Keratinocyte (primary cell): ENCODE data around the gene FAM53B. TPM values are rescaled to one million over a fixed set of nuclear protein-coding genes. Genes with fewer than 3 reads are reported as not detected.

Experiments used
- DNase-seq: peaks from one replicate; pipeline ENCODE4 v3.0.0-alpha.2; 2011; ENCODE audit warnings: low read depth, missing footprints, low spot score
- FAIRE-seq: peaks from 2 replicates; lab custom pipeline; 2011; peaks lifted over from hg19 to GRCh38; lab: Jason Lieb, UNC
- H2AFZ ChIP-seq: 2 replicates; pipeline ENCODE4 v1.6.0; 2012; ENCODE audit warnings: low read length, control low read depth, inconsistent platforms; ENCODE audit not compliant: control insufficient read depth
- H3K27ac ChIP-seq: 2 replicates; pipeline ENCODE4 v1.5.1; 2011; ENCODE audit warnings: low read length; ENCODE audit not compliant: control insufficient read depth, insufficient read depth
- H3K27me3 ChIP-seq: 3 replicates; pipeline ENCODE4 v1.6.0; 2011; ENCODE audit warnings: low read length; ENCODE audit not compliant: control insufficient read depth, insufficient read depth; ENCODE audit errors: extremely low read depth
- H3K36me3 ChIP-seq, 2 experiments: 2 replicates in 1 of 2; 3 replicates in 1 of 2; pipeline ENCODE4 v1.5.1; 2011; ENCODE audit warnings: low read length in 2 of 2, mild to moderate bottlenecking in 1 of 2; ENCODE audit not compliant: control insufficient read depth in 2 of 2, insufficient read depth in 2 of 2; ENCODE audit errors: extremely low read depth in 1 of 2
- H3K4me1 ChIP-seq: 3 replicates; pipeline ENCODE4 v1.5.1; 2011; ENCODE audit warnings: low read length; ENCODE audit not compliant: control insufficient read depth, insufficient read depth; ENCODE audit errors: extremely low read depth
- H3K4me2 ChIP-seq: 3 replicates; pipeline ENCODE4 v1.6.0; 2011; ENCODE audit warnings: low read depth, low read length; ENCODE audit not compliant: control insufficient read depth, insufficient read depth; ENCODE audit errors: extremely low read depth
- H3K4me3 ChIP-seq, 3 experiments: fragments of 200-600 bp in 1 of 3; sonication (generic) in 1 of 3; 2 replicates in 2 of 3; 3 replicates in 1 of 3; pipeline ENCODE4 v1.5.1; 2011 to 2016; ENCODE audit warnings: low read length in 3 of 3, mild to moderate bottlenecking in 3 of 3, control low read depth in 2 of 3, inconsistent platforms in 1 of 3, low read depth in 1 of 3, mixed read lengths in 1 of 3, mixed run types in 1 of 3, moderate library complexity in 1 of 3; ENCODE audit not compliant: control insufficient read depth in 2 of 3, insufficient read depth in 2 of 3; ENCODE audit errors: extremely low read depth in 1 of 3
- H3K79me2 ChIP-seq: 2 replicates; pipeline ENCODE4 v1.6.0; 2012; ENCODE audit warnings: low read length; ENCODE audit not compliant: control insufficient read depth, insufficient read depth
- H3K9ac ChIP-seq: 3 replicates; pipeline ENCODE4 v1.6.0; 2011; ENCODE audit warnings: low read length; ENCODE audit not compliant: control insufficient read depth, insufficient read depth; ENCODE audit errors: extremely low read depth
- H3K9me1 ChIP-seq: 3 replicates; pipeline ENCODE4 v1.6.0; 2011; ENCODE audit warnings: low read length; ENCODE audit not compliant: control insufficient read depth, insufficient read depth; ENCODE audit errors: extremely low read depth
- H3K9me3 ChIP-seq: 2 replicates; pipeline ENCODE4 v1.5.1; 2012; ENCODE audit warnings: low read depth, low read length; ENCODE audit not compliant: control insufficient read depth
- H4K20me1 ChIP-seq: 3 replicates; pipeline ENCODE4 v1.6.0; 2011; ENCODE audit warnings: low read length; ENCODE audit not compliant: control insufficient read depth, insufficient read depth; ENCODE audit errors: extremely low read depth
- CTCF ChIP-seq, 3 experiments: IDR thresholded peaks in 1 of 3; conservative IDR thresholded peaks in 1 of 3; optimal IDR thresholded peaks in 1 of 3; 2 replicates in 2 of 3; 3 replicates in 1 of 3; pipeline versions ENCODE3 to v1.5.1; 2011; ENCODE audit warnings: low read length in 3 of 3, mild to moderate bottlenecking in 3 of 3, moderate library complexity in 2 of 3, control low read depth in 1 of 3, inconsistent platforms in 1 of 3; ENCODE audit not compliant: insufficient read depth in 2 of 3; ENCODE audit errors: extremely low read depth in 1 of 3
- EZH2 ChIP-seq: IDR thresholded peaks from one replicate; pipeline ENCODE4 v1.6.1; 2012; ENCODE audit warnings: inconsistent platforms, mild to moderate bottlenecking, low read length, moderate library complexity
- dilution Hi-C: fragments of 300-500 bp; cut with MboI; formaldehyde crosslinking; loops from one replicate; pipeline ENCODE4 v1.7.0; 2020; ENCODE audit warnings: low sequenced_read_pairs; ENCODE audit not compliant: extremely low pct_ligation_motif_present
- polyA plus RNA-seq, 5 experiments: library from polyadenylated mRNA; depleted of rRNA in 3 of 5; stranded (reverse) in 3 of 5; stranded (forward) in 1 of 5; unstranded in 1 of 5; fragments of >200 nt; gene quantifications; 1 replicate in 1 of 5; 2 replicates in 3 of 5; 3 replicates in 1 of 5; pipeline versions ENCODE4 v1.2.1 to v1.2.3, GENCODE V29; 2011 to 2012; ENCODE audit warnings: missing spikeins in 2 of 5, low read depth in 1 of 5, low replicate concordance in 1 of 5

FAM53B gene
- polyA plus RNA-seq, 1 donor (not counting 4 experiments of a cell fraction or from before 2014, with no cell fraction given): 8.6 TPM

GRCh38 chr10:124658591-124659242 lies 85.5 kb downstream of the FAM53B start:
- Histone ChIP-seq H3K79me2 (peaks cover 10% of the 10 kb centered on the region), H3K9me3 (no peaks in the 10 kb centered on the region), H3K4me1 (peaks cover 20% of the 10 kb centered on the region), H2AFZ (no peak overlapping the region), H3K27me3 (no peaks in the 10 kb centered on the region), H3K9me1 (no peaks in the 10 kb centered on the region), H3K4me2 (no peak overlapping the region), H3K36me3 (peaks cover 3 to 5% of the 10 kb centered on the region in 2 experiments), H3K9ac (no peak overlapping the region), H4K20me1 (no peaks in the 10 kb centered on the region), H3K4me3 (no peak overlapping the region), H3K27ac (no peak overlapping the region)
- dilution Hi-C loops: no loop called here
- DNase-seq (no peak), FAIRE-seq (no peak)
- no peak for TF ChIP-seq CTCF (optimal IDR thresholded peaks at IDR 0.05 in 1 of 3, IDR thresholded peaks at IDR 0.05 in 1 of 3, conservative IDR thresholded peaks at IDR 0.05 in 1 of 3; ENCODE audit: extremely low read depth in 1 of 3, insufficient read depth in 2 of 3, low read length in 3 of 3)
- TF ChIP-seq EZH2: no peak

GRCh38 chr10:124657806-124658205 lies 86.4 kb downstream of the FAM53B start:
- H3K9me3 ChIP-seq: no peaks in the 10 kb centered on the region
- H3K9ac ChIP-seq: no peak overlapping the region
- no peak overlapping the region for H3K4me3 ChIP-seq
- no peak for FAIRE-seq
- H3K27me3 ChIP-seq: no peaks in the 10 kb centered on the region
- no peak overlapping the region for H3K27ac ChIP-seq
- H4K20me1 ChIP-seq: no peaks in the 10 kb centered on the region
- peaks cover 11% of the 10 kb centered on the region for H3K79me2 ChIP-seq
- TF ChIP-seq CTCF (optimal IDR thresholded peaks at IDR 0.05 in 1 of 3, IDR thresholded peaks at IDR 0.05 in 1 of 3, conservative IDR thresholded peaks at IDR 0.05 in 1 of 3; ENCODE audit: extremely low read depth in 1 of 3, insufficient read depth in 2 of 3, low read length in 3 of 3) (no peak), EZH2 (no peak)
- H3K4me1 ChIP-seq: peaks cover 27% of the 10 kb centered on the region
- no peaks in the 10 kb centered on the region for H3K9me1 ChIP-seq
- no peak overlapping the region for H3K4me2 ChIP-seq
- DNase-seq: no peak
- peaks cover 1 to 3% of the 10 kb centered on the region in 2 experiments for H3K36me3 ChIP-seq
- dilution Hi-C loops: no loop called here
- H2AFZ ChIP-seq: no peak overlapping the region
